AG09309 (cell line): ENCODE measurements around the gene ASPSCR1.
A peak's percentile ranks its signal among the peaks of the same experiment; 100 is the strongest.

Experiments used
- DNase-seq: peaks from one replicate; pipeline ENCODE4 v3.0.0-alpha.2; 2010; ENCODE audit warnings: low read depth
- H3K4me3 ChIP-seq: 2 replicates; pipeline ENCODE4 v1.5.1; 2011; ENCODE audit warnings: mild to moderate bottlenecking, low read depth, low read length, moderate library complexity; ENCODE audit not compliant: control insufficient read depth
- TF ChIP-seq, protein P1 (sequence below): IDR thresholded peaks from 2 replicates; pipeline ENCODE4 v1.5.1; 2011; ENCODE audit warnings: mild to moderate bottlenecking, low read depth, low read length, inconsistent platforms; ENCODE audit not compliant: insufficient read depth, control insufficient read depth; ENCODE audit errors: missing control alignments

ASPSCR1 gene

DNA sequence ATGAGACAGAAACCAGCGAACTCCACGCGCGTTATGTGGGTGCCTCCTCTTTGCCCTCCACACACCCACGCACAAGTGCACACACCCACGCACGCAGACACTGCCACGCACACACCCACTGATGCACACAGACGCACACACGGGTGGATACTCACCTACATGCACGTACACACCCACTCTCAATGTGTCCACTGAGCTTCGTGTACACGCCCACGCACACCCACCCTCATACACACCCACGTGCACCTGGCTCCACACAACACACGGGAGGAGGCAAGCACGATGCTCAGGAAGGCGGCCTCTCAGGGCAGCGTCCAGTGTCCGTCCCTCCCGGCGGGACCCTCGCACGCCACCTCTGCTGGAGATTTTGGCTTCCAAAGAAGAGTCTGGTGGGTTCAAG lies 70.0 kb downstream of the ASPSCR1 start:
- TF ChIP-seq, protein P1, sequence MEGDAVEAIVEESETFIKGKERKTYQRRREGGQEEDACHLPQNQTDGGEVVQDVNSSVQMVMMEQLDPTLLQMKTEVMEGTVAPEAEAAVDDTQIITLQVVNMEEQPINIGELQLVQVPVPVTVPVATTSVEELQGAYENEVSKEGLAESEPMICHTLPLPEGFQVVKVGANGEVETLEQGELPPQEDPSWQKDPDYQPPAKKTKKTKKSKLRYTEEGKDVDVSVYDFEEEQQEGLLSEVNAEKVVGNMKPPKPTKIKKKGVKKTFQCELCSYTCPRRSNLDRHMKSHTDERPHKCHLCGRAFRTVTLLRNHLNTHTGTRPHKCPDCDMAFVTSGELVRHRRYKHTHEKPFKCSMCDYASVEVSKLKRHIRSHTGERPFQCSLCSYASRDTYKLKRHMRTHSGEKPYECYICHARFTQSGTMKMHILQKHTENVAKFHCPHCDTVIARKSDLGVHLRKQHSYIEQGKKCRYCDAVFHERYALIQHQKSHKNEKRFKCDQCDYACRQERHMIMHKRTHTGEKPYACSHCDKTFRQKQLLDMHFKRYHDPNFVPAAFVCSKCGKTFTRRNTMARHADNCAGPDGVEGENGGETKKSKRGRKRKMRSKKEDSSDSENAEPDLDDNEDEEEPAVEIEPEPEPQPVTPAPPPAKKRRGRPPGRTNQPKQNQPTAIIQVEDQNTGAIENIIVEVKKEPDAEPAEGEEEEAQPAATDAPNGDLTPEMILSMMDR = no peak
- no peak overlapping the region for H3K4me3 ChIP-seq
- DNase-seq = no peak

DNA sequence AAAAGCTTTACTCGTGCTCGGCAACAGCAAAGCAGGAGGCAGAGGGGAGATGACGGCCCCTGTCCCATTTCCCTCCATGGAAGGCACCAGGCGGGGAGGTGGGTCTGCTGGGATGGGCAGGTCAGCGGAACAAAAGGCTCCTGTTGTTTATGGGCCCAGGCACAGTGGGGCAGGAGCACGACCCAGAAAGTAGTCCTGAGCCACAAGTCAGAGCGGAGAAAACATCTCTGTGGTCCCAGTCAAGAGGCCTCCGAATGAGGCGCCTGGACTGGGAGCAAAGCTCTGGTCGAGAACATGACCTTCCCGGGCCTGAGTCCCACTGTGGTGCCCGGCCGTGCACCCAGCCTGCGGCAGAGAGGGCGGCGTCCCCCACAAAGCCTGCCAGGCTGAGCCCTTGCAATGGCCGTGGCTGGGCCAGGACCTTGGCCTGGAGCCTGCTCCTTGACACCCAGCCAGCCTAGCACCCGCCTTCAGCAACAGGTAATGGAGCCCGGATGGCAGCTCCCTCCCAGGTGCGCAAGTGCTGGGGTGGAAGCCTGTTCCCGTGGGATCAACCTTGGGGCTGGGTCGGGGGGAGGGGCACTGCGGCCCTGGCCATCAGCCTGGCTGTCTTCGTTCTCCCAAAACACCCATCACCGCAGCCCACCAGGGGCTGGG lies 70.6 kb downstream of the ASPSCR1 start:
- H3K4me3 ChIP-seq = no peak overlapping the region
- no peak for DNase-seq
- TF ChIP-seq, protein P1 = no peak

DNA sequence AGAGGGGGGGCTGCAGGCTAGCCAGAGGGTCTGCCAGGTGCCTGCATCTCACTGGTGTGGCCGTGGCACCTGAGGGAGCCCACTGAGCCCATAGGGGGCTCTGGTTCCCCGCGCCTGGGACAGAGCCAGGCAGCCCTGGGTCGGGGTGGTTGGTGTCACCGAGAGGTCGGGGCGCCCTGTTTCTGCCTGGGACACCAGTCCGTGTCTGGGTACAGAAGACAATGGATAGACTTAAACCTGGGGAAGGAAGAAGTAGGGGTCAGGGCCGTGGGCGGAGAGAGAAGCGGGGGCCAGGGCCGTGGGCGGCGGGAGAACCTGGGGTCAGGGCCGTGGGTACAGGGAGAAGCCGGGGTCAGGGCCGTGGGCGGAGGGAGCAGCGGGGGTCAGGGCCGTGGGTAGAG lies 71.1 kb downstream of the ASPSCR1 start:
- H3K4me3 ChIP-seq = no peak overlapping the region
- DNase-seq = no peak
- TF ChIP-seq, protein P1 = no peak

DNA sequence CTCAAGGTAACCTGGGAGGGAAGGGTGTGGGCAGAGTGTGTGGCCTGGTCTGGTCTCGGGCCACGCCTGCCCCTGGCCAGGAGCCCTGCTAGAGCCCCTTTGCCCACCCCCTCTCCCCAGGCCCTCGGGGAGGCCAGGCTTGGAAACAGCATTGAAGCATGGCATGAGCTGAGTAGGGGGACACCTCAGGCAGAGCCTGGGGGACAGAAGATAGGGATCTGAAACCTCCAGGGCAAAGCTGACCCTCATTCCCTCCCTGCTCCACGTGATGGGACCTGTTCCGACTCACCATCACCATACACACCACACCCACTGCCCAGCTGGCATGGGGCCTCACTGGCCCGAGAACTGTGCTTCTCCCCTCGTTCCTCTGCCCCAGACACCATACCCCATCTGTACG lies 71.7 kb downstream of the ASPSCR1 start:
- no peak overlapping the region for H3K4me3 ChIP-seq
- TF ChIP-seq, protein P1 = no peak
- no peak for DNase-seq

DNA sequence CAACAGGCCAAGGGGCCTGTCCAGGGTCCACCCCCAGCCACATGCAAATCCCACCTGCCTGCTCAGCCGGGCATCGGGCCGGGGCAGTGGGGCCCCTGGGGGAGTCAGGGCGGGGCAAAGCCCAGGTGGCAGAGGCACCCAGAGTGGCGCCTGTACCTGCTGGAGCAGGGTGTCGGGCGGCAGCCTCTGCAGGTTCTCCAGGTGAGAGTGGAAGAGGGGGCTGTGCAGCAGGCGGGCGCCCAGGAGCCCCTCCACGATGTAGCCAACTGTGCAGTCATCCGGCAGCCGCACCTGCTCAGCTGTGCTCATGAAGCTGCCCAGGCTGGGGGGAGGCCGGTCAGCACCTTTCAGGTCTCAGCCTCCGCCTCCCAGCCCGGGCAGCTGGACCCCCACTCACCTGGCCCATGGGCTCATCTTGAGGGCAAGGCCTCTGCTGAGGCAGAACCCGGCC lies 72.1 kb downstream of the ASPSCR1 start:
- TF ChIP-seq, protein P1 = no peak
- DNase-seq = no peak
- H3K4me3 ChIP-seq = no peak overlapping the region

DNA sequence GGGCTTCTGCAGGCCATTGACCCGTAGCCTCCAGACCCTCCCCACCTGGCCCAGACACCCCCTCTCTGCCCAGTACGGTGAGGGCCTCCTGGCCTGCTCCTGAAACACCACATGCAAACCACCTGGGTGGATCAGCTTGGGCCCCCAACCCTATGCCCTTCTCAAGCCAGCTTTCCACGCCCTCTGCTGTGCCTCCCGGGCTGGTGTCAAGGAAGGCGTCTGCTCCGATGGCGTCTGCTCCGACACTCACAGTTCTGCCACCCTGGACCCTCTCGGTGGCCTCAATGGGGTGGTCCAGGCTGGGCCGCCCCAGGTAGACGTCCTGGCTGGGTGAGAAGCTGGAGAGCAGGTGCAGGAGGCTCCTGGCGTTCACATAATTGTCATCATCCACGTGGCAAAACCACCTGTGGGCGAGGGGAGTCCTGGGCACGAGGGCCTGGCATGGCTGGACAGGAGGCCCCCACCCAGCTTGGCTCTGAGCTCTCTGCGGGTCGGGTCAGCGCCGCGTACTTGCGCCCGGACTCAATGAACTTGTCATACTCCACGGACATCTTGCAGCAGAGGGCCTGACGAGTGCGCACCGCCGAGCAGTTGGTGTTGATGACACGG lies 72.8 kb downstream of the ASPSCR1 start:
- no peak for DNase-seq
- TF ChIP-seq, protein P1 = no peak
- H3K4me3 ChIP-seq = peak overlapping the region; percentile 74
